Uterus (tissue), 2 donors: ENCODE data around the gene SLC25A21.

Source experiments
- POLR2A ChIP-seq, 2 donors: fragments of 450-650 bp; IDR thresholded peaks; one replicate each; pipeline ENCODE4 v1.6.1; 2016; ENCODE audit warnings: antibody characterized with exemption in 2 of 2, mild to moderate bottlenecking in 1 of 2, moderate library complexity in 1 of 2
- TF ChIP-seq, protein P1 (sequence below), 4 experiments: fragments of 200-600 bp in 2 of 4; fragments of 450-650 bp in 2 of 4; sonication (generic) in 2 of 4; IDR thresholded peaks; one replicate each; pipeline ENCODE4 v1.5.1; 2016 to 2019; ENCODE audit warnings: antibody characterized with exemption in 4 of 4, mild to moderate bottlenecking in 2 of 4, moderate library complexity in 1 of 4

- TF ChIP-seq, protein P1, sequence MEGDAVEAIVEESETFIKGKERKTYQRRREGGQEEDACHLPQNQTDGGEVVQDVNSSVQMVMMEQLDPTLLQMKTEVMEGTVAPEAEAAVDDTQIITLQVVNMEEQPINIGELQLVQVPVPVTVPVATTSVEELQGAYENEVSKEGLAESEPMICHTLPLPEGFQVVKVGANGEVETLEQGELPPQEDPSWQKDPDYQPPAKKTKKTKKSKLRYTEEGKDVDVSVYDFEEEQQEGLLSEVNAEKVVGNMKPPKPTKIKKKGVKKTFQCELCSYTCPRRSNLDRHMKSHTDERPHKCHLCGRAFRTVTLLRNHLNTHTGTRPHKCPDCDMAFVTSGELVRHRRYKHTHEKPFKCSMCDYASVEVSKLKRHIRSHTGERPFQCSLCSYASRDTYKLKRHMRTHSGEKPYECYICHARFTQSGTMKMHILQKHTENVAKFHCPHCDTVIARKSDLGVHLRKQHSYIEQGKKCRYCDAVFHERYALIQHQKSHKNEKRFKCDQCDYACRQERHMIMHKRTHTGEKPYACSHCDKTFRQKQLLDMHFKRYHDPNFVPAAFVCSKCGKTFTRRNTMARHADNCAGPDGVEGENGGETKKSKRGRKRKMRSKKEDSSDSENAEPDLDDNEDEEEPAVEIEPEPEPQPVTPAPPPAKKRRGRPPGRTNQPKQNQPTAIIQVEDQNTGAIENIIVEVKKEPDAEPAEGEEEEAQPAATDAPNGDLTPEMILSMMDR (IDR thresholded peaks at IDR 0.05): no peak
- TF ChIP-seq POLR2A (IDR thresholded peaks at IDR 0.05): no peak
These were observed 516.8 kb downstream of the SLC25A21 start for GRCh38 chr14:36655571-36655962.
